Skeletal muscle tissue (tissue), 4 donors: Measurements from ENCODE around the gene ACACA. TPM values are rescaled to one million over a fixed set of nuclear protein-coding genes. Genes with fewer than 3 reads are reported as not detected.

Source experiments
- H3K27ac ChIP-seq: one replicate; pipeline ENCODE4 v1.7.0; 2013; ENCODE audit warnings: mild to moderate bottlenecking, low read depth, low read length, inconsistent platforms
- H3K27me3 ChIP-seq, 3 donors: one replicate each; pipeline ENCODE4 v1.7.0; 2013; ENCODE audit warnings: low read length in 3 of 3; ENCODE audit not compliant: control insufficient read depth in 3 of 3, insufficient read depth in 3 of 3
- H3K36me3 ChIP-seq, 3 donors: one replicate each; pipeline ENCODE4 v1.7.0; 2013; ENCODE audit warnings: low read length in 3 of 3; ENCODE audit not compliant: control insufficient read depth in 3 of 3, insufficient read depth in 3 of 3
- H3K4me1 ChIP-seq, 3 donors: one replicate each; pipeline ENCODE4 v1.7.0; 2013; ENCODE audit warnings: low read length in 3 of 3, mild to moderate bottlenecking in 3 of 3; ENCODE audit not compliant: control insufficient read depth in 3 of 3, insufficient read depth in 3 of 3
- H3K4me3 ChIP-seq, 3 donors: one replicate each; pipeline ENCODE4 v1.7.0; 2013; ENCODE audit warnings: low read length in 3 of 3
- H3K9ac ChIP-seq, 3 donors: one replicate each; pipeline ENCODE4 v1.7.0; 2013; ENCODE audit warnings: low read length in 3 of 3, mild to moderate bottlenecking in 3 of 3, moderate library complexity in 2 of 3, low read depth in 1 of 3
- H3K9me3 ChIP-seq, 3 donors: one replicate each; pipeline ENCODE4 v1.7.0; 2013; ENCODE audit warnings: low read length in 3 of 3; ENCODE audit not compliant: control insufficient read depth in 3 of 3
- total RNA-seq: library from RNA; depleted of rRNA; stranded (reverse); fragments of >200 nt; gene quantifications from one replicate; pipeline ENCODE4 v1.2.3, GENCODE V29; 2014
- donor health status: Osteomylitis.

The ACACA gene
- total RNA-seq, 1 donor from 2014 or later, result 26.6 TPM

- Histone ChIP-seq H3K9me3 (no peaks in the 10 kb centered on the region), H3K4me1 (no peaks in the 10 kb centered on the region), H3K27ac (no peak overlapping the region), H3K36me3 (peaks cover 0 to 18% (median 4%) of the 10 kb centered on the region in 3 donors), H3K9ac (no peak overlapping the region), H3K27me3 (no peaks in the 10 kb centered on the region), H3K4me3 (no peak overlapping the region)
Measured at GRCh38 chr17:37197336-37197735, 209.3 kb downstream of the ACACA start.

- Histone ChIP-seq H3K36me3 (peaks cover 15 to 27% (median 15%) of the 10 kb centered on the region in 3 donors), H3K27me3 (no peaks in the 10 kb centered on the region), H3K27ac (no peak overlapping the region), H3K4me3 (no peak overlapping the region), H3K4me1 (no peaks in the 10 kb centered on the region), H3K9ac (no peak overlapping the region), H3K9me3 (no peaks in the 10 kb centered on the region)
Measured at GRCh38 chr17:37194208-37194607, 212.4 kb downstream of the ACACA start.

DNA sequence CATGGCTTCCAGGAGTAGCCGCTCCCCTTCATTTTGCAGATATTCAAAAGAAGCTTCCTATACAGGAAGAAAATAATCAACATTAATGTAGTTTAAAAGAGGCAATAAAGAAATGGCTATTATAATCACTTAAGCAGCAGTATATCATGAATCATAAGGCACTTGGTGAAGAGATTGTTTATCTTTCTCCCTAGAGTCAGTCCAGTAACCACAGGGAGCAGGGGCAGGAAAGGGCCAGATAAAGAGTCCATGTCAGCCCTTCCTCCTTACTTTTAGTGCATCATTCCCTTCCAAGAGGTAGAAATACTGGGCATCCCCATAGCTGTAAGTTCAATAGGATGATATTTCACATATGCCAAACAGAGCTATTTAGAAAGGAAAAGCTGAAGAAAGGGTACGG, 215.4 kb downstream of the ACACA start:
- Histone ChIP-seq H3K9ac (no peak overlapping the region), H3K9me3 (no peaks in the 10 kb centered on the region), H3K4me3 (no peak overlapping the region), H3K36me3 (peaks cover 23 to 45% (median 31%) of the 10 kb centered on the region in 3 donors), H3K27me3 (no peaks in the 10 kb centered on the region), H3K4me1 (no peaks in the 10 kb centered on the region), H3K27ac (no peak overlapping the region)

DNA sequence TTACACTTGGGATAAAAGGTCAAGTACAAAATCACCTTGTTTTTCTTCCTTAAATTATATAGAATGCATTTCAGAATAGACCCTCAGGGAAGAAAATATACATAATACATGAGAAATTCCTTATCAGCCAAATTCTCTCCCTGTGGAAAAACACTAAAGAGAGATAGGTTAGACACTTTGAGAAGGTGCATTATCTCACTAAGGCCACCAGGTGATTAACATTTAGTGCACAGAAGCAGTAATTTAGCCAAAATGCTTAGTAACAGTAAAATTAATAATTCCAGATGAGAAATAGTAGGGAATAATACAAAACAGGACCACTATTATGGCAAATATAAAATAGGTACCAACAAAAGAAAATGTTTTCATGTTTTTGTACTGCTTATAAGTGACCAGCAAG, 216.1 kb downstream of the ACACA start:
- Histone ChIP-seq H3K4me1 (no peaks in the 10 kb centered on the region), H3K27ac (no peak overlapping the region), H3K4me3 (no peak overlapping the region), H3K9ac (no peak overlapping the region), H3K9me3 (no peaks in the 10 kb centered on the region), H3K36me3 (peaks cover 23 to 45% (median 31%) of the 10 kb centered on the region in 3 donors), H3K27me3 (no peaks in the 10 kb centered on the region)

GRCh38 chr17:37188157-37188556, 218.5 kb downstream of the ACACA start:
- Histone ChIP-seq H3K27me3 (no peaks in the 10 kb centered on the region), H3K9ac (no peak overlapping the region), H3K9me3 (no peaks in the 10 kb centered on the region), H3K36me3 (peaks cover 22 to 43% (median 31%) of the 10 kb centered on the region in 3 donors), H3K27ac (no peak overlapping the region), H3K4me1 (no peaks in the 10 kb centered on the region), H3K4me3 (no peak overlapping the region)

- Histone ChIP-seq H3K4me3 (no peak overlapping the region), H3K27me3 (no peaks in the 10 kb centered on the region), H3K4me1 (no peaks in the 10 kb centered on the region), H3K27ac (no peak overlapping the region), H3K9me3 (no peaks in the 10 kb centered on the region), H3K36me3 (peaks cover 19 to 38% (median 31%) of the 10 kb centered on the region in 3 donors), H3K9ac (no peak overlapping the region)
Measured at GRCh38 chr17:37187262-37187661, 219.4 kb downstream of the ACACA start.

DNA sequence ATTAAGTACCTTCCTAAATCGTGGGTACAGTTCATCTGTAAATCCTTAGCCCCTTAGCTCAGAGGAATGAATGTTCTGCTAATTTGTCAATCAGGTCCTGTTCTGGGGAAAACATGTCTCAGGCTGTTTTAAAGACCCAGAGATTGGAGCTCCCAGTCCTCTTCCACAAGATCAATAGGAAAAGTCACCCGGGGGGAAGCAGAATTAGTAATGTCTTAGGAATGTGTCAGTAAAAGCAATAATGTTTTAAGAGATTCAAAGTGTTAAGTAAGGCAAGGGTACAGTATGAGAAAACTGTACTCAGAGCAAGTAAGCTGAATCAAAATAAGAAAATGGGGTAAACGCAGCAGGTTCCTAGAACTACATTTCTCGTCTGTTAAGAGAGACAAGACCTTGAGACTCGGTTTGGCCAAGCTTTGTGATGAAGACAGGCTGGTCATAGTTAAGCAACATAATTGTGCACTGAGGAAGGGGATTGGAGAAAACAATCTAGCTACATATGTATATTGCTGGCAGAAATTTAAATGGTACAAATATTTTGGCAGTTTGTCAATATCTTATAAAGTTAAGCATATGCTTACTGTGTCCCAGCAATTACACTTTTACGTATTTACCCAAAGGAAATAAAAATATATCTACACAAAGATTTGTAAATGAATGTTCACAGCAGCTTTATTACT, 223.7 kb downstream of the ACACA start:
- Histone ChIP-seq H3K27me3 (no peaks in the 10 kb centered on the region), H3K36me3 (peaks cover 15 to 24% (median 17%) of the 10 kb centered on the region in 3 donors), H3K9me3 (no peaks in the 10 kb centered on the region), H3K27ac (no peak overlapping the region), H3K4me1 (no peaks in the 10 kb centered on the region), H3K4me3 (no peak overlapping the region), H3K9ac (no peak overlapping the region)

GRCh38 chr17:37180376-37180775, 226.3 kb downstream of the ACACA start:
- Histone ChIP-seq H3K27me3 (no peaks in the 10 kb centered on the region), H3K4me3 (no peak overlapping the region), H3K9ac (no peak overlapping the region), H3K27ac (no peak overlapping the region), H3K4me1 (no peaks in the 10 kb centered on the region), H3K36me3 (peaks cover 6 to 32% (median 14%) of the 10 kb centered on the region in 3 donors), H3K9me3 (no peaks in the 10 kb centered on the region)

DNA sequence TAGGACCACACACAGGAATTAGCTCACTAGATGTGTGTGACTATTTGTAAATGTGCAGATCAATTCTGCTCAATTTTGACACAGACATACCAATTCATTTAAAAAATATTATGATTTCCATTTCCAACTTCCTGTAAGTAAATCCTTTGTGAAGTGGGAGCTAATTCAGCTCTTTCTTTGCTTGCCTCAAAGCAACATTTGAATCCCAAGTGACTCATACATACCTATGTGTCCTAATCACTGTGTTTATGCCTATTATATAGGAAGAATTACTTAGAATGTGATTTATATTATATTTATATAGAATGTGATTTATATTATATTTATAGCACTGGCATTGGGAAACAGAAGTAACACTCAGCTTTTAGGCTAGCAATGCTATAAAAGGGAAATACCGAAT, 226.7 kb downstream of the ACACA start:
- H3K4me3 ChIP-seq, result no peak overlapping the region
- H3K4me1 ChIP-seq, result no peaks in the 10 kb centered on the region
- peaks cover 6 to 33% (median 14%) of the 10 kb centered on the region in 3 donors for H3K36me3 ChIP-seq
- H3K9ac ChIP-seq, result no peak overlapping the region
- no peaks in the 10 kb centered on the region for H3K27me3 ChIP-seq
- no peaks in the 10 kb centered on the region for H3K9me3 ChIP-seq
- no peak overlapping the region for H3K27ac ChIP-seq

DNA sequence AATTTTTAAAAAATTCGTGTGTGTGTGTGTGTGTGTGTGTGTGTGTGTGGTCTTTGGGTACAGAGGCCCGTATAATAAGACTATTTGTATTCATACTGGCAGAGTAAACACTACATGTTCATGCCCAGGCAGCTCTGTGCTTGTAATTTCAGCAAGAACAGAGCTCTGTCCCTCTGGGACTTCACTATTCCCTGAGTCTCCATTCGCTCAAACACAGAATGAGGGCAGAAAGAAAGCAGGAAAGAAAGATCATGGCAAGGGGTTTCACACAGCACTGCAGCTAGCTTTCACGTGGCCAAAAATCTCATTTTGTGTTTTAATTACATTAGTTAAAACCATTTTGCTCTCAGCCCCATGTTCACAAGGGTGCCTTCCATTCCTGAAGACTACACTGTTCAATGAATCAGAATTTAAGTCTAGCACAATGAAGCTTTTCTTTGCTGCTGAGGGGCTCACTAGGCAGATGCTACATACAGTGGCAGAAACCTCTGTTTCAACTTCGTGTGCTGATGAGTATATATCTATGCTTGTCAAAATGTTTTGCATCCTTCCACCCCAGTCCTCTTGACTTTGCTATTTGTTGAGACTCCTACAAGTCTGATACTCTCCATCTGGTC, 229.3 kb downstream of the ACACA start:
- Histone ChIP-seq H3K4me3 (no peak overlapping the region), H3K36me3 (peaks cover 6 to 31% (median 14%) of the 10 kb centered on the region in 3 donors)

More for the DNA sequence above, 229.3 kb downstream of the ACACA start:
- Histone ChIP-seq H3K9ac (no peak overlapping the region), H3K27me3 (no peaks in the 10 kb centered on the region), H3K4me1 (no peaks in the 10 kb centered on the region), H3K27ac (no peak overlapping the region), H3K9me3 (no peaks in the 10 kb centered on the region)
